22Rv1 (cell line): ENCODE measurements around the gene PKHD1.

Source experiments
- ZFX ChIP-seq: fragments of 450-650 bp; IDR thresholded peaks from 2 replicates; pipeline ENCODE4 v1.6.1; 2017; ENCODE audit warnings: antibody characterized with exemption, borderline replicate concordance
- TF ChIP-seq, protein P1 (sequence below): fragments of 450-650 bp; IDR thresholded peaks from 2 replicates; pipeline ENCODE4 v1.5.1; 2017; ENCODE audit warnings: mild to moderate bottlenecking

- TF ChIP-seq, protein P1, sequence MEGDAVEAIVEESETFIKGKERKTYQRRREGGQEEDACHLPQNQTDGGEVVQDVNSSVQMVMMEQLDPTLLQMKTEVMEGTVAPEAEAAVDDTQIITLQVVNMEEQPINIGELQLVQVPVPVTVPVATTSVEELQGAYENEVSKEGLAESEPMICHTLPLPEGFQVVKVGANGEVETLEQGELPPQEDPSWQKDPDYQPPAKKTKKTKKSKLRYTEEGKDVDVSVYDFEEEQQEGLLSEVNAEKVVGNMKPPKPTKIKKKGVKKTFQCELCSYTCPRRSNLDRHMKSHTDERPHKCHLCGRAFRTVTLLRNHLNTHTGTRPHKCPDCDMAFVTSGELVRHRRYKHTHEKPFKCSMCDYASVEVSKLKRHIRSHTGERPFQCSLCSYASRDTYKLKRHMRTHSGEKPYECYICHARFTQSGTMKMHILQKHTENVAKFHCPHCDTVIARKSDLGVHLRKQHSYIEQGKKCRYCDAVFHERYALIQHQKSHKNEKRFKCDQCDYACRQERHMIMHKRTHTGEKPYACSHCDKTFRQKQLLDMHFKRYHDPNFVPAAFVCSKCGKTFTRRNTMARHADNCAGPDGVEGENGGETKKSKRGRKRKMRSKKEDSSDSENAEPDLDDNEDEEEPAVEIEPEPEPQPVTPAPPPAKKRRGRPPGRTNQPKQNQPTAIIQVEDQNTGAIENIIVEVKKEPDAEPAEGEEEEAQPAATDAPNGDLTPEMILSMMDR = no peak
- no peak for TF ChIP-seq ZFX
These were observed 87.3 kb downstream of the PKHD1 start for GRCh38 chr6:52000064-52000463.
